NCI-H748 (cell line): ENCODE results near the gene LRMDA.

Experiments
- DNase-seq: peaks from one replicate; lab custom pipeline; 2025; ENCODE audit not compliant: unreplicated experiment; lab: John Stamatoyannopoulos, UW

LRMDA gene

GRCh38 chr10:75568450-75569130 lies 137.2 kb downstream of the LRMDA start:
- DNase-seq = no peak

- DNase-seq = no peak
Observed at GRCh38 chr10:75569506-75569905, 138.1 kb downstream of the LRMDA start.

- no peak for DNase-seq
Observed at GRCh38 chr10:75572478-75572877, 141.1 kb downstream of the LRMDA start.

GRCh38 chr10:75575940-75576339 lies 144.5 kb downstream of the LRMDA start:
- no peak for DNase-seq

GRCh38 chr10:75582102-75582501 lies 150.7 kb downstream of the LRMDA start:
- DNase-seq = no peak

GRCh38 chr10:75585294-75585693 lies 153.9 kb downstream of the LRMDA start:
- no peak for DNase-seq

GRCh38 chr10:75586814-75587213 lies 155.4 kb downstream of the LRMDA start:
- no peak for DNase-seq

GRCh38 chr10:75588031-75588430 lies 156.6 kb downstream of the LRMDA start:
- no peak for DNase-seq

GRCh38 chr10:75589895-75590654 lies 158.7 kb downstream of the LRMDA start:
- no peak for DNase-seq

GRCh38 chr10:75592151-75592787 lies 160.8 kb downstream of the LRMDA start:
- DNase-seq = no peak

- DNase-seq = no peak
Observed at GRCh38 chr10:75592791-75593643, 161.6 kb downstream of the LRMDA start.

GRCh38 chr10:75593692-75594556 lies 162.5 kb downstream of the LRMDA start:
- peak; percentile 24 for DNase-seq

GRCh38 chr10:75596930-75597620 lies 165.7 kb downstream of the LRMDA start:
- DNase-seq = peak; percentile 78

- peak; percentile 70 for DNase-seq
Observed at GRCh38 chr10:75597773-75598440, 166.5 kb downstream of the LRMDA start.

- DNase-seq = no peak
Observed at GRCh38 chr10:75598998-75599397, 167.6 kb downstream of the LRMDA start.

- peak; percentile 71 for DNase-seq
Observed at GRCh38 chr10:75599875-75600648, 168.6 kb downstream of the LRMDA start.

- peak; percentile 76 for DNase-seq
Observed at GRCh38 chr10:75600833-75601232, 169.4 kb downstream of the LRMDA start.

GRCh38 chr10:75602341-75602740 lies 170.9 kb downstream of the LRMDA start:
- no peak for DNase-seq
